Psoas muscle (tissue), 8 donors: ENCODE results near the gene RNPEP. TPM values are rescaled to one million over a fixed set of nuclear protein-coding genes. Genes with fewer than 3 reads are reported as not detected.

Experiments
- ATAC-seq, 4 donors: fragments of 200-7000 bp; cut with Tn5 transposase; one replicate each; pipeline ENCODE4 v1.9.1; 2020; ENCODE audit warnings: moderate library complexity in 3 of 4, mild to moderate bottlenecking in 2 of 4
- DNase-seq, 2 donors: peaks; one replicate each; pipeline ENCODE4 v3.0.0-alpha.2; 2020
- H3K27ac ChIP-seq: fragments of 200-600 bp; one replicate; pipeline ENCODE4 v1.8.0; 2022
- H3K27me3 ChIP-seq, 3 donors: fragments of 200-600 bp in 1 of 3; one replicate each; pipeline versions ENCODE4 v1.6.1 to v1.8.0; 2013 to 2022; ENCODE audit warnings: low read length in 2 of 3, mild to moderate bottlenecking in 2 of 3, moderate library complexity in 1 of 3; ENCODE audit not compliant: insufficient read depth in 3 of 3
- H3K36me3 ChIP-seq, 2 donors: fragments of 200-600 bp in 1 of 2; one replicate each; pipeline versions ENCODE4 v1.6.1 to v1.8.0; 2013 to 2022; ENCODE audit warnings: low read depth in 1 of 2, mild to moderate bottlenecking in 1 of 2, moderate library complexity in 1 of 2; ENCODE audit not compliant: insufficient read depth in 1 of 2
- H3K4me1 ChIP-seq: fragments of 200-600 bp; one replicate; pipeline ENCODE4 v1.8.0; 2022
- H3K4me3 ChIP-seq: fragments of 200-600 bp; one replicate; pipeline ENCODE4 v1.8.0; 2022; ENCODE audit warnings: mild to moderate bottlenecking
- H3K9me3 ChIP-seq: fragments of 200-600 bp; one replicate; pipeline ENCODE4 v1.8.0; 2022
- CTCF ChIP-seq: fragments of 200-600 bp; IDR thresholded peaks from one replicate; pipeline ENCODE4 v1.8.0; 2022; ENCODE audit warnings: antibody characterized with exemption
- WGBS, 3 donors: extraction: QIAGEN DNeasy Blood & Tissue Kit; methylation state at CpG; one replicate each; pipeline versions ENCODE4 v1.1.6 to v1.1.7; 2013; 5-methylcytosine and 5-hydroxymethylcytosine counted together
- intact Hi-C, 2 donors: fragments of 100-400 bp; cut with DNase I; formaldehyde crosslinking; loops; one replicate each; pipeline versions ENCODE4 v1.11.0 to v1.14.2; 2022
- polyA plus RNA-seq, 3 donors: library from polyadenylated mRNA; stranded (reverse); fragments of 200-250 nt; gene quantifications; one replicate each; pipeline ENCODE4 v1.2.3, GENCODE V29; 2013
- total RNA-seq, 4 donors: library from RNA; stranded (reverse); fragmentation: NEBNext Ultra II Directional in 2 of 4; extraction: Animal tissue kit (Norgen Biotek cat#: 25700) in 2 of 4; gene quantifications; one replicate each; pipeline versions ENCODE4 v1.2.1 to v1.2.4, GENCODE V29; 2021 to 2023
- donor health status: healthy with polysubstance abuse.
- donor health status: DM: no; HTN: no; CAD: no; lungs with moderate emphysema.
- donor health status: Bipolar disorder and iron deficiency.
- donor health status: healthy.
- donor health status: DM: yes; HTN: yes; CAD: no.
- donor health status: DM: no; HTN: no; CAD: no.
- donor health status: DM: no; HTN: no; CAD: no.
- donor health status: DM: yes; HTN: yes; CAD: no.

The RNPEP gene
- total and polyA plus RNA-seq, 7 donors, result 6.2 to 18.7 (median 14.2) TPM

GRCh38 chr1:202031796-202032195 is 49.3 kb downstream of the RNPEP start:
- TF ChIP-seq CTCF, result no peak
- DNase-seq (no peak), ATAC-seq (no peak)
- no peak overlapping the region for H3K4me3 ChIP-seq
- intact Hi-C loops, result no loop called here
- H3K27me3 ChIP-seq, result no peaks in the 10 kb centered on the region
- H3K9me3 ChIP-seq, result no peaks in the 10 kb centered on the region
- no peak overlapping the region for H3K27ac ChIP-seq
- H3K36me3 ChIP-seq, result no peaks in the 10 kb centered on the region
- 76 to 84% (median 80%) methylated on average over 4 of the region's 4 CpGs for WGBS, 3 donors
- H3K4me1 ChIP-seq, result no peaks in the 10 kb centered on the region

GRCh38 chr1:202034149-202034682 is 51.8 kb downstream of the RNPEP start:
- Histone ChIP-seq H3K9me3 (no peaks in the 10 kb centered on the region), H3K27me3 (no peaks in the 10 kb centered on the region), H3K4me1 (no peaks in the 10 kb centered on the region), H3K4me3 (no peak overlapping the region), H3K27ac (no peak overlapping the region), H3K36me3 (no peaks in the 10 kb centered on the region)
- 73 to 81% (median 78%) methylated on average over 6 to 7 of the region's 7 CpGs for WGBS, 3 donors
- TF ChIP-seq CTCF, result no peak
- intact Hi-C loops, result no loop called here
- DNase-seq (no peak), ATAC-seq (no peak)

GRCh38 chr1:202034683-202035462 is 52.4 kb downstream of the RNPEP start:
- Histone ChIP-seq H3K36me3 (no peaks in the 10 kb centered on the region), H3K4me3 (no peak overlapping the region), H3K9me3 (no peaks in the 10 kb centered on the region), H3K27me3 (no peaks in the 10 kb centered on the region), H3K27ac (no peak overlapping the region), H3K4me1 (no peaks in the 10 kb centered on the region)
- peak; percentile 52 to 76 (median 60) for ATAC-seq
- peak; percentile 72 to 84 for DNase-seq
- intact Hi-C loops, result no loop called here
- TF ChIP-seq CTCF, result no peak
- 57 to 60% (median 58%) methylated on average over 20 of the region's 20 CpGs for WGBS, 3 donors

- H3K4me3 ChIP-seq, result no peak overlapping the region
- intact Hi-C loops, result no loop called here
- no peak for ATAC-seq
Measured at GRCh38 chr1:202036595-202037387, 54.3 kb downstream of the RNPEP start.

More at GRCh38 chr1:202036595-202037387, 54.3 kb downstream of the RNPEP start:
- Histone ChIP-seq H3K4me1 (no peaks in the 10 kb centered on the region), H3K36me3 (no peaks in the 10 kb centered on the region), H3K9me3 (no peaks in the 10 kb centered on the region), H3K27me3 (no peaks in the 10 kb centered on the region), H3K27ac (no peak overlapping the region)
- WGBS, 3 donors, result 90 to 95% (median 92%) methylated on average over 9 of the region's 9 CpGs
- DNase-seq, result no peak
- no peak for TF ChIP-seq CTCF
